ENCODE measurements around the gene SLCO3A1. TPM values are rescaled to one million over a fixed set of nuclear protein-coding genes. Genes with fewer than 3 reads are reported as not detected.

The SLCO3A1 gene
- total and polyA plus RNA-seq, 5 donors, result 37.4 to 52.0 (median 45.0) TPM

DNA sequence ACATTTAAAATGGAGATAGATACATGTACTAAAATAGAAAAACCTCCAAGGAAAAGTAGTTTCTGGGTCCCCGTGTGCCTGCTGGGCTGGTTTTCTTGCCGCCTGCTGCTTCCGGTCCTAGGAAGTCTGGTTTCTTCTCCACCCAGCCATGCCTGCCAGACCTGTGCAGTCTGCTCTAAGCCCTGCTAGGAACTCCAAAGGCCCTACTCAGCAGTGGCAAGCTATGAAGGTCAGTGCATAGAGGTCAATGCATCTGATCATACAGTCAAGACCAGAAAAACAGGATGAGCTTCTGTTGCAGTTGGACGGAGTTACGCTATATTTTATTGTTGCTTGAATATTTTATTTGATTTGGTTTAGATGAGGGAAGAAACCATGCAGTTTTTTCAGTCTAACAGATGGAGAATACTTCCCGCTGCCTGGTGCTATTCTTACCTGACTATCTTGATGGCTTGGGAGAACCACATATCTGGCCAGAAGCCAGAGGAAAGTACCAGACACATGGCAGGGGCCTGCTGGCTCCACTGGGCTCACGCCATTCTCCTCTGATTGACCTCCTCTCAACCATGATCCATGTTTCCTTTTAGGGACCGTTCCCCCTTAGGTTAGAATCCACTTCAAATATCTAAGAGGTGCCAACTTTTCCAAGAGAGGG, 313.4 kb downstream of the SLCO3A1 start:
- intact Hi-C loops (cut with DNase I), result no loop called here
- peak; percentile 49 to 78 for ATAC-seq
- DNase-seq, result peak in 1 of 3 donors; percentile 47
- H3K27me3 ChIP-seq (ENCODE audit: control insufficient read depth, insufficient read depth), result no peaks in the 10 kb centered on the region
- H3K27ac ChIP-seq (ENCODE audit: low read length), result peak overlapping the region; percentile 85
- no peaks in the 10 kb centered on the region for H3K4me1 ChIP-seq (ENCODE audit: control insufficient read depth, insufficient read depth, low read length)
- no peaks in the 10 kb centered on the region for H3K9me3 ChIP-seq (ENCODE audit: control insufficient read depth, low read length)
- H3K4me3 ChIP-seq (ENCODE audit: low read length), result no peak overlapping the region
- 75% methylated on average over 8 of the region's 8 CpGs for whole genome bisulfite sequencing

DNA sequence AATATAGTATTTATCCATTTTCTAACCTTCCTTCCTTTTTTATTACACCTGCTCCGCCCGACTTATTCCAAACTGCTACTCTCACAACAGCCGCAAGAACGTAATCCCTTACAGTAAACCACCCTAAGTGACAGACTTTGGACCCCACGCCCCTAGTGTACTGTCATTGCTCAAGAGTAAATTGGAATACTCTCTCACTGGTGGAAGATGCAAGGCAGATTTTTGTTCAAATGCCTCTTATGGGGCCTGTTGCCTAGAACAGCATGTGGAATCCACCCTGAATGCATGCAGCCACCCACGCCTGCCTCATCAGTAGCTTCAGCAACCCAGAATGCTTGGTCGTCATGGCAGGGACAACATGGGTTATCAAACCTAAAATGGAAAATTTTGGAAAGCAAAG, 313.9 kb downstream of the SLCO3A1 start:
- ATAC-seq, result no peak
- 79% methylated on average over 7 of the region's 7 CpGs for WGBS

DNA sequence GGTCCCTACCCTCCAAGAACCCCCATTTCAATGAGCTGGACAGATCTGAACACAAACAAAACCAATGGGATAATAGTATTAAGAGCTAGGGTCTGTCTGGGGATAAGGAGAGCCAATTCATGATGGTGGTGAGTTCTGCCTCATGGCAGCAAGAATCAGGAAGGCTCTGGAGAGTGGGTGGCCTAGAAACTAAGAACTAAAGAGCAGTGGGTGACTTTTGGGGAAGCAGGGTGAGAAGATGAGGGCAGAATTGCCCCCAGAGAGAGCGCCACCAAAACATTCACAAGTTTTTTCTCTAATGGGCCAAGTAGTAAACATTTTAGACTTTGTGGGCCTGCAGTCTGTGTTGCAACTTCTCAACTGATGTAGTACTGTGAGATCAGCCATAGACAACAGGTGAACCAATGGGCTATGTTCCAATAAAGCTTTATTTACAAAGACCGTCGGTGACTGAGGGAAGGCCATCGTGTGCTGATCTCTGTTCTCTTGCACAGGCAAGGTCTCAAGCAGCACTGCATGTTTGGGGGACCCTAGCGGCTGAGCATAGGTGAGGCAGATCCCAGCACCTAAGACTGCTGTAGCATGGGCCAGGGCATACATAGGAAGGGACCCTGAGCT, 314.7 kb downstream of the SLCO3A1 start:
- no peaks in the 10 kb centered on the region for H3K9me3 ChIP-seq (ENCODE audit: control insufficient read depth, low read length)
- WGBS, result 98% methylated on average over 5 of the region's 5 CpGs
- H3K4me1 ChIP-seq (ENCODE audit: control insufficient read depth, insufficient read depth, low read length), result no peaks in the 10 kb centered on the region
- no peaks in the 10 kb centered on the region for H3K27me3 ChIP-seq (ENCODE audit: control insufficient read depth, insufficient read depth)
- ATAC-seq (no peak), DNase-seq (no peak)
- H3K4me3 ChIP-seq (ENCODE audit: low read length), result no peak overlapping the region
- no peak overlapping the region for H3K27ac ChIP-seq (ENCODE audit: low read length)
- intact Hi-C loops (cut with DNase I), result no loop called here

More for the DNA sequence above, 313.9 kb downstream of the SLCO3A1 start:
- intact Hi-C loops (cut with DNase I), result no loop called here
- DNase-seq, result no peak
- Histone ChIP-seq H3K9me3 (ENCODE audit: control insufficient read depth, low read length) (no peaks in the 10 kb centered on the region), H3K27ac (ENCODE audit: low read length) (peak overlapping the region; percentile 50), H3K27me3 (ENCODE audit: control insufficient read depth, insufficient read depth) (no peaks in the 10 kb centered on the region), H3K4me1 (ENCODE audit: control insufficient read depth, insufficient read depth, low read length) (no peaks in the 10 kb centered on the region), H3K4me3 (ENCODE audit: low read length) (no peak overlapping the region)

DNA sequence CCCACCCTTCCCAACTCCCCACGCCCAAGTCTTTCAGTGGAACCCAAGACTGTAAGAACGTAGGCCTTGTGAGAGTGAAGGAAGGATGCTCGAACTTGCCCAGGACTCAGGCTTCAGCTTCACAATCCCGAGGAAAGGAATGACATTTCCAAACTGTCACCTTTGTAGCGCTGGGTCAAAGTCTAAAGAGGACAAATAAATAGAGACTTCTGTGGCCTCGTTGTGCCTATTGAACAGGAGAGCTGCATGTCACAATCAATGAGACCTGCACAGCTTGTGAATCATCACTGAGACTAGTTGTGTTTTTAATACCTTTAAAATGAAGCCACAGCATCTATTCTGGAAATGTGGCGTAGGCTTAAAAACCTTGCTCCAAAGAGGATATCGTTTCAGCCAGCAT, 317.4 kb downstream of the SLCO3A1 start:
- no peak overlapping the region for H3K4me3 ChIP-seq (ENCODE audit: low read length)
- 73% methylated on average over 8 of the region's 8 CpGs for WGBS
- ATAC-seq, result no peak

DNA sequence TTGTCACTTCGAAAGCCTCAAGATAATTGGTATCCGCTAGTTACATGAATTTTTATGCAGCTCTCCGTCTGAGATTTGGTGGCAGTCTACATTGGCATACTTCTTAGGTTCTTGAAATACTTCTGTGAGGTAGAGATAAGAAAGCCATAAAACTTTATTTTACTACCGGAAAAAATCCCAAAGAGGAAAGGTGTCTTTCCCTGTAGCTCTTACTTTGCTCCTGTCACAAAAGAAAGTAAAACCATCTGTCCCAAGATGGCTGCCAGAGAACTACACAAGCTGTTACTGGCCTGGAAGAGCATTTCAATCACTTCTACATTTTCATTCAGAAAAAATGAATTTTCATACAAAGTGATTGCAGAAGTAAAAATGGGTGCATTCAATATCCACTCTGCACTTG, 325.4 kb downstream of the SLCO3A1 start:
- no peaks in the 10 kb centered on the region for H3K27me3 ChIP-seq (ENCODE audit: control insufficient read depth, insufficient read depth)
- no peak overlapping the region for H3K27ac ChIP-seq (ENCODE audit: low read length)
- no peak for DNase-seq
- no peak for ATAC-seq
- H3K9me3 ChIP-seq (ENCODE audit: control insufficient read depth, low read length), result no peaks in the 10 kb centered on the region
- 66% methylated on average over 4 of the region's 4 CpGs for WGBS
- no peak overlapping the region for H3K4me3 ChIP-seq (ENCODE audit: low read length)
- intact Hi-C loops (cut with DNase I), result no loop called here
- no peaks in the 10 kb centered on the region for H3K4me1 ChIP-seq (ENCODE audit: control insufficient read depth, insufficient read depth, low read length)

More for the DNA sequence above, 317.4 kb downstream of the SLCO3A1 start:
- H3K27me3 ChIP-seq (ENCODE audit: control insufficient read depth, insufficient read depth), result no peaks in the 10 kb centered on the region
- H3K4me1 ChIP-seq (ENCODE audit: control insufficient read depth, insufficient read depth, low read length), result no peaks in the 10 kb centered on the region
- no peak overlapping the region for H3K27ac ChIP-seq (ENCODE audit: low read length)
- H3K9me3 ChIP-seq (ENCODE audit: control insufficient read depth, low read length), result no peaks in the 10 kb centered on the region
- intact Hi-C loops (cut with DNase I), result no loop called here
- no peak for DNase-seq

DNA sequence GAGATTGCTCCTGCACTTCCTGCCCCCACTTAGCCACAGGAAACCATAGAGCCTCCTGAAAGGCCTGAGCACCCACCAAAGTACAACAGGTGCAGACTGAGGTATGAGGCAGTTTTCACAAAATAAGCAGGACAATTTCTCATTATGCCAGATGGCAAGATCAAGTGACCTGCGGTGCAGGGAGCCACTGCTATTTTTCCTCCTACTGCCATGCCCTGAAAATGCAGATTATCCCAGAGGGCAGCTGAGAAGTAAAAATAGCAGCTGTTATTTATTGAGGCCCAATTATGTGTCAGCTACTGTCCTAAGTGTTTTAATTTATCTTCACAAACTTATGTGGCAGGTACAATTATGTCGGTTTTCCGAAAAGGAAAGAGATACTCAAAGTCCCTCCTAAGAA, 330.6 kb downstream of the SLCO3A1 start:
- intact Hi-C loops (cut with DNase I), result no loop called here
- WGBS, result 74% methylated on average over 3 of the region's 3 CpGs
- no peaks in the 10 kb centered on the region for H3K4me1 ChIP-seq (ENCODE audit: control insufficient read depth, insufficient read depth, low read length)
- no peak overlapping the region for H3K27ac ChIP-seq (ENCODE audit: low read length)
- no peak for DNase-seq
- no peaks in the 10 kb centered on the region for H3K27me3 ChIP-seq (ENCODE audit: control insufficient read depth, insufficient read depth)
- no peak overlapping the region for H3K4me3 ChIP-seq (ENCODE audit: low read length)
- no peak for ATAC-seq
- no peaks in the 10 kb centered on the region for H3K9me3 ChIP-seq (ENCODE audit: control insufficient read depth, low read length)

DNA sequence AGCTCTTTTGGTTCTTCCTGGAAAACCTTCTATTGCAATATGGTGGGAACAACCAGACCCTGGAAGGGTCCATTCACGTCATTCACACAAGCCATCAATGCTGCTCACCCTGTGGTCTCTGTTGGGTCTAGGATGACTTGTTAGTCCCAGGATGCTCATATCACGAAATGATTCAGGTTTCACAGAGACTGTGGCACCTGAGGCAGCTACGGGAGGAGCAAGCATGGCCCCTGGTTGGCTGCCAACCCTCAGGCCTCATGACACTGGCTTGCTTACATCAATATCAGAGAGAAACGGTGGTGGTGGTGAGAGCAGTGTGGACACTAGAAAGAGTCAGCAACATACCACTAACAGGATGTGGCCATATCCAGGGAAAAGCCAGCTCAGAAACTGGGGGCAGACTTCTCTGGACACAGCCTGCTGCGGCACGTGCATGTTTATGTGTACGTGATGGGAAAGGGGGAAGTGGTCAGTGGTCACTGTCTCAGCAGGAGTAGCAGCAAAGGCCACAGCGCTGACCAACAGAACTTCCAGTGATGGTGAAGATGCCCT, 331.2 kb downstream of the SLCO3A1 start:
- WGBS, result 89% methylated on average over 8 of the region's 8 CpGs
- DNase-seq (no peak), ATAC-seq (no peak)
- H3K27ac ChIP-seq (ENCODE audit: low read length), result no peak overlapping the region
- no peaks in the 10 kb centered on the region for H3K9me3 ChIP-seq (ENCODE audit: control insufficient read depth, low read length)
- no peaks in the 10 kb centered on the region for H3K27me3 ChIP-seq (ENCODE audit: control insufficient read depth, insufficient read depth)
- intact Hi-C loops (cut with DNase I), result no loop called here
- no peaks in the 10 kb centered on the region for H3K4me1 ChIP-seq (ENCODE audit: control insufficient read depth, insufficient read depth, low read length)
- H3K4me3 ChIP-seq (ENCODE audit: low read length), result no peak overlapping the region

DNA sequence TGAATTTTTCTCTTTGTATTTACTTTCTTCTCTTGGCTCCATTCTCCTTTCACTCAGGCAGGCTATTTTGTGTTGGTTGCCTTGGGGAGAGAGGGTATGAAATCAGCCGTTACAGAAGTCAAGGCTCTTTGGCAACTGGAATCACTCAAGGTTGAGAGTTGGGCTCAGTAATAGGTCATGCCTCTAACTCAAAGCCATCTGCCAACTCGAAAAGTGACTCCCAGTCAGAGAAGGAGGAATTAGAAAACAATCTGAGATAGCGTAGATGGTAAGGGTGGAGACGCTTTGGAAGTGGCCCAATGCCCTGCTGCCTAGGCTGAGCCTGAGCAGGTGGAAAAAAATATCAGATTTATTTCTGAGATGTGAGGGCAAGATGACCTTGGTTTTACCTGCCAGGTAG, 334.5 kb downstream of the SLCO3A1 start:
- DNase-seq, result no peak
- Histone ChIP-seq H3K27me3 (ENCODE audit: control insufficient read depth, insufficient read depth) (no peaks in the 10 kb centered on the region), H3K4me3 (ENCODE audit: low read length) (no peak overlapping the region), H3K27ac (ENCODE audit: low read length) (no peak overlapping the region), H3K4me1 (ENCODE audit: control insufficient read depth, insufficient read depth, low read length) (no peaks in the 10 kb centered on the region), H3K9me3 (ENCODE audit: control insufficient read depth, low read length) (no peaks in the 10 kb centered on the region)
- no peak for ATAC-seq
- intact Hi-C loops (cut with DNase I), result no loop called here
- 38% methylated on average over 4 of the region's 4 CpGs for WGBS

DNA sequence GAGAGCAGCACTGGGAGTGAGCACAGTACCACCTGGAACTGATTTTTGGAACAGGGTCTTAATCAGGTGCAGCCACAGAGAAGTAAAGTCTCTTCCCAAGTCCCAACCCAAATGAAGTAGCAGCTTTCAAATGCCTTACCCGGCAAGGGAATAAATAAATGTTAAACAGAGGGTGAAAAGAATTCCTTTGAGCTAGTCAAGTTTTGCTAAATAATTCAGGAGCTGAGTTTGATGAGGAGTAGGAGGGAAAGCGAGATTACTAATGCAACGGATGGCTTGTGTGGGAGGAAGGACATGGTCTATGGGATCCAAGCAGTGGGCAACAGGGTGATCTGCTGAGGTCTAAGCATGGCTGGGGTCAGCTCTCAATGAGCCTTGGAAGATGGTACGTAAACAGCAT, 335.7 kb downstream of the SLCO3A1 start:
- intact Hi-C loops (cut with DNase I), result no loop called here

DNA sequence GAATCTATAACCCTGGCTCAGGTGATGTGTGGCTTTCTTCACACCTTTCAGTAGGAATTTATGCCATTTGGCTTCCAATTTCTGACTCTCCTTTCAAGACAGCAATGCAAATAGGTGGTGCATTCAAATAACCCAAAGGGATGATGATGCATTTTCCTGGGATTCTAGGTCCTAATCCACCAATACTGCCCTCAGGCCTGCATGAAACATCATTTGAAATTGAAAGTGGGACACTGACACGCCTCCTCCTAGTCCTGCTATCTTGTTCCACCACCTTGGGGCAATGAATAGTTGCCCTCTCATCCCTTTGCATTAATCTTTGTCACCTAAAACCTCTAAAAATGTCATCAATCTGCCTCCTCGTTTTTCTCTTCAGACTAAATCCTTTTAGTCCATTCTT, 341.7 kb downstream of the SLCO3A1 start:
- Histone ChIP-seq H3K9me3 (ENCODE audit: control insufficient read depth, low read length) (no peaks in the 10 kb centered on the region), H3K4me1 (ENCODE audit: control insufficient read depth, insufficient read depth, low read length) (no peaks in the 10 kb centered on the region), H3K27me3 (ENCODE audit: control insufficient read depth, insufficient read depth) (no peaks in the 10 kb centered on the region), H3K4me3 (ENCODE audit: low read length) (no peak overlapping the region), H3K27ac (ENCODE audit: low read length) (no peak overlapping the region)
- ATAC-seq (no peak), DNase-seq (no peak)
- WGBS, result 51% methylated on average over 2 of the region's 2 CpGs
- intact Hi-C loops (cut with DNase I), result no loop called here

More for the DNA sequence above, 335.7 kb downstream of the SLCO3A1 start:
- WGBS, result 79% methylated on average over 4 of the region's 4 CpGs
- Histone ChIP-seq H3K4me1 (ENCODE audit: control insufficient read depth, insufficient read depth, low read length) (no peaks in the 10 kb centered on the region), H3K4me3 (ENCODE audit: low read length) (no peak overlapping the region), H3K27ac (ENCODE audit: low read length) (no peak overlapping the region), H3K27me3 (ENCODE audit: control insufficient read depth, insufficient read depth) (no peaks in the 10 kb centered on the region), H3K9me3 (ENCODE audit: control insufficient read depth, low read length) (no peaks in the 10 kb centered on the region)
- DNase-seq (no peak), ATAC-seq (no peak)

DNA sequence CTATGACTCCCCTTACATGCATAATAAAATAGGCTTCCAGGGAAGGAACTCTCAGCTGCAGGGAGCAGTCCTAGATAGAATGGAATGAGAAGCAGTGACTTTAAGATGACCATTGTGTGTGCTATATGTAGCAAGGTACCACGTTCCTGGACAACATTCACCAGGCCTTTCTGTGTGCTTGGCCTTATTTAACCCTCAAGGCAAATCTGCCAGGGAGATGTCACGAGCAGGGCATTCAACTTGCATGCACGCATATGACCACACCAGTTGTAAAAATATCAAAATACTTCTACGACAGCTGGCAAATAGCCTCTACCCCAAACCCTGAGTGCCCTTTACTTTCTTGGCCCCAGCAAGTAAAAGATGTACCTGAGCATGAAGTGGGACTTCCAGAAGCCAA, 342.8 kb downstream of the SLCO3A1 start:
- no peaks in the 10 kb centered on the region for H3K4me1 ChIP-seq (ENCODE audit: control insufficient read depth, insufficient read depth, low read length)
- H3K9me3 ChIP-seq (ENCODE audit: control insufficient read depth, low read length), result no peaks in the 10 kb centered on the region
- no peak overlapping the region for H3K4me3 ChIP-seq (ENCODE audit: low read length)
- DNase-seq (no peak), ATAC-seq (no peak)
- no peaks in the 10 kb centered on the region for H3K27me3 ChIP-seq (ENCODE audit: control insufficient read depth, insufficient read depth)
- no peak overlapping the region for H3K27ac ChIP-seq (ENCODE audit: low read length)
- WGBS, result 60% methylated on average over 4 of the region's 4 CpGs
- intact Hi-C loops (cut with DNase I), result no loop called here

Measured in right cardiac atrium (tissue), 5 donors.